Bronchial epithelial cell (primary cell): Measurements from ENCODE around the gene POC1B. TPM values are rescaled to one million over a fixed set of nuclear protein-coding genes. Genes with fewer than 3 reads are reported as not detected.

ENCODE experiments used
- DNase-seq: peaks from one replicate; pipeline ENCODE4 v3.0.0-alpha.2; 2010; ENCODE audit warnings: low read depth
- FAIRE-seq: peaks from 2 replicates; lab custom pipeline; 2011; peaks lifted over from hg19 to GRCh38; lab: Jason Lieb, UNC
- H3K27me3 ChIP-seq: 2 replicates; pipeline ENCODE4 v1.5.1; 2011; ENCODE audit warnings: low read length; ENCODE audit not compliant: control insufficient read depth, insufficient read depth
- H3K36me3 ChIP-seq: 2 replicates; pipeline ENCODE4 v1.5.1; 2011; ENCODE audit warnings: low read length; ENCODE audit not compliant: control insufficient read depth, insufficient read depth
- H3K4me3 ChIP-seq: 2 replicates; pipeline ENCODE4 v1.5.1; 2011; ENCODE audit warnings: mild to moderate bottlenecking, low read depth, low read length, control low read depth
- total RNA-seq: library from RNA; depleted of rRNA; stranded (reverse); fragments of >200 nt; gene quantifications from 2 replicates; pipeline ENCODE4 v1.2.1, GENCODE V29; 2014
- TF ChIP-seq, protein P1 (sequence below): IDR thresholded peaks from 2 replicates; pipeline ENCODE4 v1.5.1; 2011; ENCODE audit warnings: mild to moderate bottlenecking, moderate library complexity, low read length, control low read depth, inconsistent platforms; ENCODE audit not compliant: insufficient read depth, severe bottlenecking

The POC1B gene
- total RNA-seq, 1 donor from 2014 or later: 12.6 TPM

DNA sequence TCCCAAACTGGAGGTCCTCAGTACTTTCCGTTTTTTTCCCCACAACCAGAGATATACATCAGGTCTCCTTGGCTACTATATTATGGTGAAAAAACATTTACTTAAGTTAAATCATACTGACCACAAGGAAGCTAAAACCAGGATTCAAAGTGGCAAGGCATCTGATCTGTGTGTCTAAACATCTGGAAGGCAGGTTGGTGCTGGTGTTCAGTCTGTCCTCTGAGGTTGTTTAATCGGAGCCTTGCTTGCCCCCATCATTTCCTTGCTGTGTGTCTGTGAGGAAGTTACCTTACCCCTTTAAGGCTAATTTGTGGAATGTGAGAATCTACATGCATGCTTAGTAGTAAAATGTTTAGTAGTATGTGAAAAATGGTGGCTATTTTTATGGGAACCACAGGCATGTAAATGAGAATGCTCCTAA is 76.9 kb downstream of the POC1B start:
- H3K4me3 ChIP-seq: no peak overlapping the region
- TF ChIP-seq, protein P1, sequence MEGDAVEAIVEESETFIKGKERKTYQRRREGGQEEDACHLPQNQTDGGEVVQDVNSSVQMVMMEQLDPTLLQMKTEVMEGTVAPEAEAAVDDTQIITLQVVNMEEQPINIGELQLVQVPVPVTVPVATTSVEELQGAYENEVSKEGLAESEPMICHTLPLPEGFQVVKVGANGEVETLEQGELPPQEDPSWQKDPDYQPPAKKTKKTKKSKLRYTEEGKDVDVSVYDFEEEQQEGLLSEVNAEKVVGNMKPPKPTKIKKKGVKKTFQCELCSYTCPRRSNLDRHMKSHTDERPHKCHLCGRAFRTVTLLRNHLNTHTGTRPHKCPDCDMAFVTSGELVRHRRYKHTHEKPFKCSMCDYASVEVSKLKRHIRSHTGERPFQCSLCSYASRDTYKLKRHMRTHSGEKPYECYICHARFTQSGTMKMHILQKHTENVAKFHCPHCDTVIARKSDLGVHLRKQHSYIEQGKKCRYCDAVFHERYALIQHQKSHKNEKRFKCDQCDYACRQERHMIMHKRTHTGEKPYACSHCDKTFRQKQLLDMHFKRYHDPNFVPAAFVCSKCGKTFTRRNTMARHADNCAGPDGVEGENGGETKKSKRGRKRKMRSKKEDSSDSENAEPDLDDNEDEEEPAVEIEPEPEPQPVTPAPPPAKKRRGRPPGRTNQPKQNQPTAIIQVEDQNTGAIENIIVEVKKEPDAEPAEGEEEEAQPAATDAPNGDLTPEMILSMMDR: no peak
- DNase-seq (peak; percentile 34), FAIRE-seq (no peak)
- H3K36me3 ChIP-seq: no peaks in the 10 kb centered on the region
- no peaks in the 10 kb centered on the region for H3K27me3 ChIP-seq

DNA sequence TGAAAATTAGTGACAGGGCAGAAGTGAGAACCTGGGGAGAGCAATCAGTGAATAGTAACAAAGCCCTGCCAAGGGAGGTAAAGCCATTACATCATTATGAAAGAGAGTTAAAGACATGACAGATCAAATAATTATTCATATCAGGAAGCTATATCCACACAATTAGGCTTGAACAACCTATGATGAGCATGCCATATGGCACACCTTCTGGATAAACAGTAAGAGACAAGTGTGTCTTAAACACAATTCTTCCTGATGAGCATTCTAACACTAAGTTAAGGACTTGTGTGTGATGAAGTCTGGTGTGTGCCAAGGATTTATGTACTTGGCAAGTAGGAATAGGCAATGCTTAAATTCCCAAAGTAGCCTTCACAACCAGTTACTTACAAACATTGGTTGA is 77.3 kb downstream of the POC1B start:
- peak; percentile 66 for FAIRE-seq

DNA sequence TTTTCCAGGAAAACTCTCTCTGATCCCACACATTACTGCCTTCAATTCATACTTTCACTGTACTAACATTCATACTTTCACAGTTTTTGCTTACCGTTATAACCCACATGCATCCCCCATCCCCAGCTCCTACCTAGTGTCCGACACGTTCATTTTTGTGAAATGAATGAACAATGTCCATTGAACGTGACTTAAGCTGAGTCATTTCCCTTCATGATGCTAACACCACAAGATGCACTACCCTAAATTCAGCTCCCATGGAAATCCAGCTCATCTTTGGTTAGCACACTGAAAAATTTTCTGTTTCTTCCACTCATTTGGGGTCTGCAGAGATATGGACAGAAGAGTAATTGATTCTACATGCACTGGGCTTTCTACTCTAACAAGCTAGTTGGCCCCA is 85.9 kb downstream of the POC1B start:
- Histone ChIP-seq H3K36me3 (no peaks in the 10 kb centered on the region), H3K27me3 (no peaks in the 10 kb centered on the region), H3K4me3 (no peak overlapping the region)
- FAIRE-seq (no peak), DNase-seq (peak; percentile 49)
- TF ChIP-seq, protein P1: no peak

More for the DNA sequence above, 77.3 kb downstream of the POC1B start:
- TF ChIP-seq, protein P1: no peak
- Histone ChIP-seq H3K27me3 (no peaks in the 10 kb centered on the region), H3K4me3 (no peak overlapping the region), H3K36me3 (no peaks in the 10 kb centered on the region)
- DNase-seq: peak; percentile 44

DNA sequence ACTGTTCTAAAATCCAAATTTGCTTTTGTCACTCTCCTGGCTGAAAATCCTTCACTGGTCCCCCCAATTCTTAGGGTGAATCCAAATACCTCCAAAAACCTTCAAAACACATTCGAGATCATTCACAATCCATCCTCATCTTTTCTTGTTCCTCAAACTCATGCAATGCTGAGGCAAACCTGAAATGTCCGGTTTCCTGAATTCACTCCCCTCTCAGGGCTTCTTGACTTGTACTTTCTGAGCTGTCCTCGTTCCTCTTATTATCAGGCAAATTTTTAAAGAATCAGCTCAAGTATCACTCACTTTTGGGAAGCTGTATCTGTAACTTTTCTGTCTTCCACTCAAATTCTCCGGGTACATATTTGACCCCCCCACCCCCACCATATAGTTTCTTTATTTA is 88.6 kb downstream of the POC1B start:
- TF ChIP-seq, protein P1: no peak
- no peaks in the 10 kb centered on the region for H3K36me3 ChIP-seq
- H3K27me3 ChIP-seq: no peaks in the 10 kb centered on the region
- no peak overlapping the region for H3K4me3 ChIP-seq
- no peak for DNase-seq
- no peak for FAIRE-seq

DNA sequence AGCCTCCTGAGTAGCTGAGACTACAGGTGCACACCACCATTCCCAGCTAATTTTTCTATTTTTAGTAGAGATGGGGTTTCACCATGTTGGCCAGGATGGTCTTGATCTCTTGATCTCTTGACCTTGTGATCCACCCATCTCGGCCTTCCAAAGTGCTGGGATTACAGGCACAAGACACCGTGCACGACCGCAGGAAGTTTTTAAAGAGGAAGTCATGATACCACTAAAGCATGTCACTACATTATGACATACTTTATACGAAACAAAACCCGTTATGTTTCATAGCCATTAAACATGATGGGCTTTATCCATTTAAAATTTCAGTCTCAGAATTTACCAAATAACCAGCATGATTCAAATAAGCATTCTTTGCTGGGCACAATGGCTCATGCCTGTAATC is 89.8 kb downstream of the POC1B start:
- no peak for FAIRE-seq
- Histone ChIP-seq H3K36me3 (no peaks in the 10 kb centered on the region), H3K4me3 (no peak overlapping the region), H3K27me3 (no peaks in the 10 kb centered on the region)
- TF ChIP-seq, protein P1: no peak
- DNase-seq: no peak

DNA sequence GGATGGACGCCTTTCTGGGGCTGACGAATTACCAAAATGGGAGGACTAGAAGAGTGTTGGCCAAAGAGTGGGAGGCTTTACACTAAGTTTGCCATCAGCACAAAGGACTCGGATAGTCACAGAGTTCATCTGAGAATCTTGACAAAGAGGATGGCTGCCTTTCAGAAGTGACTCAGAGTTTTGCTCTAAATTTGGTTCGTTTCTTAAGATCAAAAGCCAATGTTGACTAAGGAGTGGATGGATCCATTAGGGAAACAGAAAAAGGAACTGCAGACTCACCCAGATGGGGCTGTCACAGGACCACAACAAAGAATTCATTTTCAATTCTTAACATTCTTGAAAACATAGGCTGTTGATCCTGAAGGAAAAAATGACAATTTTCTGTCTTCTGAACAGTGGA is 92.2 kb downstream of the POC1B start:
- H3K36me3 ChIP-seq: no peaks in the 10 kb centered on the region
- no peak overlapping the region for H3K4me3 ChIP-seq
- TF ChIP-seq, protein P1: no peak
- no peak for DNase-seq
- FAIRE-seq: no peak
- no peaks in the 10 kb centered on the region for H3K27me3 ChIP-seq
